Gastrocnemius medialis (tissue), 4 donors: ENCODE measurements around the gene ADAM17.

Experiments used
- CTCF ChIP-seq, 5 experiments: fragments of 450-650 bp in 3 of 5; fragments of 200-600 bp in 2 of 5; sonication (generic) in 2 of 5; IDR thresholded peaks in 4 of 5; conservative IDR thresholded peaks in 1 of 5; 1 replicate in 4 of 5; 2 replicates in 1 of 5; pipeline ENCODE4 v1.5.1; 2016 to 2019; ENCODE audit warnings: antibody characterized with exemption in 5 of 5, mild to moderate bottlenecking in 3 of 5, moderate library complexity in 3 of 5
- POLR2A ChIP-seq, 2 donors: fragments of 450-650 bp; IDR thresholded peaks; one replicate each; pipeline ENCODE4 v1.6.1; 2017; ENCODE audit warnings: antibody characterized with exemption in 2 of 2, mild to moderate bottlenecking in 2 of 2, moderate library complexity in 2 of 2

- TF ChIP-seq CTCF (IDR thresholded peaks at IDR 0.05 in 4 of 5, conservative IDR thresholded peaks at IDR 0.05 in 1 of 5) = no peak
- TF ChIP-seq POLR2A (IDR thresholded peaks at IDR 0.05) = no peak
Measured at GRCh38 chr2:9480157-9480556, 75.5 kb downstream of the ADAM17 start.
